ENCODE results near the gene IZUMO1R. TPM values are rescaled to one million over a fixed set of nuclear protein-coding genes. Genes with fewer than 3 reads are reported as not detected.
A peak's percentile ranks its signal among the peaks of the same experiment; 100 is the strongest.

Gene IZUMO1R
- total RNA-seq, 1 donor = not detected

DNA sequence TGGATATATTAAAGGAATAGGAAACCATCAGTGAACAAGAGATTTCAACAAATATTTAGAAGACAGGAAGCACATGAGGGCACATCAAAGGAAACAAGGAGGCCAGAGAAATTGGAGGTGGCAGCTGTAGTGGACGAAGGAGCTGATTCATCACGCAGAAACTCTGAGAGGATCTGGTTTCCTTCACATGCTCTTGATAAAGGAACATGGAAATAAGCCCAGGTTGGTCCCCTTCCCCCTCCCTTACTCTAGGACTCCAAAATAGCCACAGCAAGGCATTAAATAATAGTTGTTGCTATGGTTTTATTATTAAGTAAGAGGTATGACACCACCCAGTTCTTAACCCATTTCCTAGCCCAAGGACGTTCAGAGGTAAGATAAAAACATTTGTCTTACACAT is 11.3 kb downstream of the IZUMO1R start:
- TF ChIP-seq, protein P1, sequence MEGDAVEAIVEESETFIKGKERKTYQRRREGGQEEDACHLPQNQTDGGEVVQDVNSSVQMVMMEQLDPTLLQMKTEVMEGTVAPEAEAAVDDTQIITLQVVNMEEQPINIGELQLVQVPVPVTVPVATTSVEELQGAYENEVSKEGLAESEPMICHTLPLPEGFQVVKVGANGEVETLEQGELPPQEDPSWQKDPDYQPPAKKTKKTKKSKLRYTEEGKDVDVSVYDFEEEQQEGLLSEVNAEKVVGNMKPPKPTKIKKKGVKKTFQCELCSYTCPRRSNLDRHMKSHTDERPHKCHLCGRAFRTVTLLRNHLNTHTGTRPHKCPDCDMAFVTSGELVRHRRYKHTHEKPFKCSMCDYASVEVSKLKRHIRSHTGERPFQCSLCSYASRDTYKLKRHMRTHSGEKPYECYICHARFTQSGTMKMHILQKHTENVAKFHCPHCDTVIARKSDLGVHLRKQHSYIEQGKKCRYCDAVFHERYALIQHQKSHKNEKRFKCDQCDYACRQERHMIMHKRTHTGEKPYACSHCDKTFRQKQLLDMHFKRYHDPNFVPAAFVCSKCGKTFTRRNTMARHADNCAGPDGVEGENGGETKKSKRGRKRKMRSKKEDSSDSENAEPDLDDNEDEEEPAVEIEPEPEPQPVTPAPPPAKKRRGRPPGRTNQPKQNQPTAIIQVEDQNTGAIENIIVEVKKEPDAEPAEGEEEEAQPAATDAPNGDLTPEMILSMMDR (IDR thresholded peaks at IDR 0.05; ENCODE audit: insufficient read depth, low read depth, low read length) = no peak
- DNase-seq (ENCODE audit: low read depth) = peak; percentile 48
- H3K4me3 ChIP-seq (ENCODE audit: low read depth, low read length) = no peak overlapping the region

DNA sequence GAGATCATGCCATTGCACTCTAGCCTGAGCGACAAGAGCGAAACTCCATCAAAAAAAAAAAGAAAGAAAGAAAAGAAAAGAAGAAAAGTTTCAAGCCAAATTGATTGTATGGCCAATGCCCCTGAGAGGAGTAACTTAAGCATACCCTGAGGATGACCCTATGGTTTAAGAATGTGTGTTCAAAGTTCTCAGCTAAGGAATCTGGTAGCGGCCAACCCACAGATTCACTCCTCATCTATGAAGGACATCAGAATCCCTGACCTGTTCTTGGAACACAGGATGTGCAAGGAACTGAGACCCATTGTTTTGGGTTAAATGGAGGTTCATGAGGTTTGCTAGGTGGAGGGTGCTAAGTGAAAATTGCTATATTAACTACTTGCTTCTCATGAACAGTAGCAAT is 18.1 kb downstream of the IZUMO1R start:
- no peak for DNase-seq (ENCODE audit: low read depth)

DNA sequence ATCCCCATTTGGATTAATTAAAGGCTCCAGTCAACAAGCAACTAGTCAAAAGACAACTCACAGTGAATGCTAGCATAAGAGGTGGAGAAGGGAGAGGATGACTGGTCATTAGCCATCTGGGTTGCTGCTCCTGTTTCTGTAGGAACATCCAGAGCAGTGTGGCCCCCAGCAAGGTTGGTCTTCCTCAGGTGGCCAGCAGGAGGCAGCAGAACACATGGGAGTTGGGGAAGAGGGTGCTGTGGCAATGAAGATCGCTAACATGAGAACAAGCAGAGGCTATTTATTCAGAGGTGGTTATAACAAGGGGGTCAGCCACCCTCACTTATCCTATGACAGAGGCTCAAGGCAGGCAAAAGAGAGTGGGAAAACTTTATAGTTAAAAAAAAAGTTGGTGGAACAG is 21.3 kb downstream of the IZUMO1R start:
- H3K4me3 ChIP-seq (ENCODE audit: low read depth, low read length) = no peak overlapping the region
- TF ChIP-seq, protein P1 (IDR thresholded peaks at IDR 0.05; ENCODE audit: insufficient read depth, low read depth, low read length) = peak; percentile 58
- peak; percentile 39 for DNase-seq (ENCODE audit: low read depth)

More for the DNA sequence above, 18.1 kb downstream of the IZUMO1R start:
- no peak overlapping the region for H3K4me3 ChIP-seq (ENCODE audit: low read depth, low read length)
- TF ChIP-seq, protein P1 (IDR thresholded peaks at IDR 0.05; ENCODE audit: insufficient read depth, low read depth, low read length) = no peak

DNA sequence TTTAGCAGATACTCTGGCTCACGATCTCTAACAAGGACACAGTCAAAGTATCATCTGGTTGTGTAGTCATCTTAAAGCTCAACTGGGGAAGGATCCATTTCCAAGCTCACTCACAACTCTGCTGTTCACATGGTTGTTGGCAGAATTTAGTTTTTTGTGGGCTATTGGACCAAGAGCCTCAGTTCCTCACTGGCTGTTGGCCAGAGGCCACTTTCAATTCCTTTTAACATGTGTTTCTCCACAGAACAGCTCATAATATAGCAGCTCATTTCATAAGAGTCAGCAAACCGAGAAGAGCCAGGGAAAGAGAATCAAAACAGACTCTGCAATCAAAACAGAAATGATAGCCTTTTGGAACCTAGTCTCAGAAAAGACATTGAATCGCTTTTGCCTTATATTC is 22.6 kb downstream of the IZUMO1R start:
- TF ChIP-seq, protein P1 (IDR thresholded peaks at IDR 0.05; ENCODE audit: insufficient read depth, low read depth, low read length) = no peak
- DNase-seq (ENCODE audit: low read depth) = no peak

DNA sequence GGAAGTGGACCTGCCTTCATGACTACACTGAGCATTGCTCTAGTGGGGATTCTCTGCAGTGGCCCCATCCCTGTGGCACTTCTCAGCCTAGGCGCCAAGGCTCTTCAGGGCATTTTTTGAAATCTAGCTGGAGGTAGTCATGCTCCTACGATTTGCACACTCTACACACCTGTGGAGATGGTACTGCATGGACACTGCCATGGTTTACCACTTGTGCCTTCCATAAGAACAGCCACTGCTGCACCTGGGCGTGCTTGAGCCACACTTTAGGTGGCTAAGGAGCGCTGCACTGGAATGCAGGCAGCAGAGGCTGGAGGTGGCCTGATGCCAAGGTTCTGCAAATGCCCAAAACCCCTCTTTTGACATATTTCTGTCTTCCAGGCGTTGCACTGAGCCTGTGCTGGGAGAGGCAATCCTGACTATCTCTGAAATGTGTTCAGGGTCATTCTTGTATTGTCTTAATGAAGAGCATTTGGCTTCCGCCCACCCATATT is 24.3 kb downstream of the IZUMO1R start:
- no peak overlapping the region for H3K4me3 ChIP-seq (ENCODE audit: low read depth, low read length)
- DNase-seq (ENCODE audit: low read depth) = no peak
- TF ChIP-seq, protein P1 (IDR thresholded peaks at IDR 0.05; ENCODE audit: insufficient read depth, low read depth, low read length) = no peak

More for the DNA sequence above, 22.6 kb downstream of the IZUMO1R start:
- H3K4me3 ChIP-seq (ENCODE audit: low read depth, low read length) = no peak overlapping the region

DNA sequence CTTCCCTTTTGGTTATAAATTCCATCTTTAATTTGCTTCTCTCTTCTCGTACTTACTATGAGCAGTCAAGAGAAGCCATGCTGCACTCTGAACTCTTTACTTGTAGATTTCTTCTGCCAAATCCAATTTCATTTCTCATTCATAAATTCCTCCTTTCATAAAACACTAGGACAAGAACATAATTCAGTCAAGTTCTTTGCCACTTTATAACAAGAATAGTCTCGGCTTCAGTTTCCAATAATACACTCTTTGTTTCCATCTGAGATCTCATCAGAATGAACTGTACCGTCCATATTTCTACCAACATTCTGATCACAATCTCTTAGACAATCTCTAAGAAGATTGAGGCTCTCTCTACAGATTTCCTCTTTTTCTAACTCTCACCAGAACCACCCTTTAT is 25.1 kb downstream of the IZUMO1R start:
- TF ChIP-seq, protein P1 (IDR thresholded peaks at IDR 0.05; ENCODE audit: insufficient read depth, low read depth, low read length) = no peak

DNA sequence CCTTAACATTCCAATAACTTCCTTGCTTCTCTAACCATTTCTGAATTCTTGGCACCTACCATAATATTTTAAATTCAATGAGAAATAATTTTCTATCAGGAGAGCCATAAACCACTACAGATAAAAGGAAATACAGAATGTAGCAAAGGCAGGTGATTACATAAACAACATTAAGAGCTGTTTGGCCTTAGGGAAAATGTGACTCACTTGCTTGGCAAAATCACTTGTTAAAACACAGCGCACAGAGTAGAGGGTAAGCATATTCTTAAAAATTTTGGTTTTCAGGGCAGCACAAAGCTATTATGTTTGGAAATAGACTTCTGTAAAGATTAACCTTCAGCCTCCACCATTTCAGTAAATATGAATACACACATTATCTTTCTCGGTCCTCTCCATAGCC is 26.4 kb downstream of the IZUMO1R start:
- H3K4me3 ChIP-seq (ENCODE audit: low read depth, low read length) = no peak overlapping the region
- TF ChIP-seq, protein P1 (IDR thresholded peaks at IDR 0.05; ENCODE audit: insufficient read depth, low read depth, low read length) = no peak
- DNase-seq (ENCODE audit: low read depth) = peak; percentile 4

More for the DNA sequence above, 25.1 kb downstream of the IZUMO1R start:
- no peak overlapping the region for H3K4me3 ChIP-seq (ENCODE audit: low read depth, low read length)
- no peak for DNase-seq (ENCODE audit: low read depth)

All from fibroblast of villous mesenchyme (primary cell).